OCI-LY3 (cell line): ENCODE results near the gene BEND7.

Source experiments
- EZH2phosphoT487 ChIP-seq: fragments of 200-600 bp; shearing (Covaris generic); IDR thresholded peaks from 2 replicates; pipeline ENCODE4 v1.6.1; 2018; ENCODE audit warnings: antibody characterized with exemption, mixed run types, low read depth
- TF ChIP-seq, protein P1 (sequence below): fragments of 200-600, 300-600 bp; sonication (generic); IDR thresholded peaks from 2 replicates; pipeline ENCODE4 v1.5.1; 2014; ENCODE audit warnings: antibody characterized with exemption, low read length, low read depth

DNA sequence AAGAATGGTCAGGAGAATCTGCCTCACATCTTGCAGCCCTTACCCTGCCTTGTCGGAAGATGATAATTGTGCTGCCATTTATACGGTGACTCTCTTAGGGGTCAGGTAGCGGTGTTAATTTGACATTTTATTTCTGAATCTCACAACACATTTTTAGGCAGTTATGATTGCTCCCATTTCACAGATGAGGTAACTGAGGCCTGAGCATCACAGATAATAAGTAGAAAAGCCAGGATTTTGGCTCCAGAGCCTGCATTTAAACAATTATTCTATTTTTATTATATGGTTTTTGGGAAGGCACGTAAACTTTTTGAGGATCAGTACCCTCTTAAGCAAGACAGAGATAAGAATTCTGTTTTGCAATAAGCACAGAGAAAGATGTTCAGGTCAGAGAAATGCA is 103.4 kb downstream of the BEND7 start:
- TF ChIP-seq, protein P1, sequence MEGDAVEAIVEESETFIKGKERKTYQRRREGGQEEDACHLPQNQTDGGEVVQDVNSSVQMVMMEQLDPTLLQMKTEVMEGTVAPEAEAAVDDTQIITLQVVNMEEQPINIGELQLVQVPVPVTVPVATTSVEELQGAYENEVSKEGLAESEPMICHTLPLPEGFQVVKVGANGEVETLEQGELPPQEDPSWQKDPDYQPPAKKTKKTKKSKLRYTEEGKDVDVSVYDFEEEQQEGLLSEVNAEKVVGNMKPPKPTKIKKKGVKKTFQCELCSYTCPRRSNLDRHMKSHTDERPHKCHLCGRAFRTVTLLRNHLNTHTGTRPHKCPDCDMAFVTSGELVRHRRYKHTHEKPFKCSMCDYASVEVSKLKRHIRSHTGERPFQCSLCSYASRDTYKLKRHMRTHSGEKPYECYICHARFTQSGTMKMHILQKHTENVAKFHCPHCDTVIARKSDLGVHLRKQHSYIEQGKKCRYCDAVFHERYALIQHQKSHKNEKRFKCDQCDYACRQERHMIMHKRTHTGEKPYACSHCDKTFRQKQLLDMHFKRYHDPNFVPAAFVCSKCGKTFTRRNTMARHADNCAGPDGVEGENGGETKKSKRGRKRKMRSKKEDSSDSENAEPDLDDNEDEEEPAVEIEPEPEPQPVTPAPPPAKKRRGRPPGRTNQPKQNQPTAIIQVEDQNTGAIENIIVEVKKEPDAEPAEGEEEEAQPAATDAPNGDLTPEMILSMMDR: no peak
- TF ChIP-seq EZH2phosphoT487: no peak
